Liver (tissue), 3 donors: ENCODE results near the gene SP1.

Experiments used
- CTCF ChIP-seq: fragments of 150-350 bp; IDR thresholded peaks from 2 replicates; pipeline ENCODE4 v1.5.1; 2017; ENCODE audit warnings: improper control_type of control experiment, low read depth, low read length; ENCODE audit not compliant: missing input control
- FOXA1 ChIP-seq: IDR thresholded peaks from 2 replicates; pipeline ENCODE4 v1.6.1; 2016; ENCODE audit warnings: antibody characterized with exemption
- GABPA ChIP-seq, 2 donors: IDR thresholded peaks in 1 of 2; conservative IDR thresholded peaks in 1 of 2; 2 replicates each; pipeline ENCODE4 v1.6.1; 2016; ENCODE audit warnings: antibody characterized with exemption in 2 of 2, mild to moderate bottlenecking in 1 of 2, moderate library complexity in 1 of 2
- MAX ChIP-seq: IDR thresholded peaks from 2 replicates; pipeline ENCODE4 v1.6.1; 2016; ENCODE audit warnings: antibody characterized with exemption
- RAD21 ChIP-seq, 2 donors: IDR thresholded peaks; 2 replicates each; pipeline ENCODE4 v1.6.1; 2016; ENCODE audit warnings: antibody characterized with exemption in 2 of 2, mild to moderate bottlenecking in 2 of 2
- REST ChIP-seq: IDR thresholded peaks from 2 replicates; pipeline ENCODE4 v1.6.1; 2016; ENCODE audit warnings: antibody characterized with exemption, mild to moderate bottlenecking
- RXRA ChIP-seq, 2 donors: IDR thresholded peaks; 2 replicates each; pipeline ENCODE4 v1.6.1; 2017 to 2018; ENCODE audit warnings: antibody characterized with exemption in 2 of 2, mild to moderate bottlenecking in 1 of 2
- TAF1 ChIP-seq: conservative IDR thresholded peaks from 2 replicates; pipeline ENCODE4 v1.6.1; 2016; ENCODE audit warnings: antibody characterized with exemption, mild to moderate bottlenecking
- YY1 ChIP-seq: IDR thresholded peaks from 2 replicates; pipeline ENCODE4 v1.6.1; 2016; ENCODE audit warnings: antibody characterized with exemption, mild to moderate bottlenecking
- ZBTB33 ChIP-seq: IDR thresholded peaks from 2 replicates; pipeline ENCODE4 v1.6.1; 2016; ENCODE audit warnings: antibody characterized with exemption
- donor health status: healthy.
- donor health status: healthy.

GRCh38 chr12:53414756-53415417 lies 34.9 kb downstream of the SP1 start:
- no peak for TF ChIP-seq REST
- TF ChIP-seq CTCF = no peak
- TF ChIP-seq YY1 = no peak
- no peak for TF ChIP-seq RXRA (IDR thresholded peaks at IDR 0.05)
- no peak for TF ChIP-seq TAF1
- TF ChIP-seq RAD21 (IDR thresholded peaks at IDR 0.05) = no peak
- TF ChIP-seq MAX = no peak
- TF ChIP-seq ZBTB33 = no peak
- no peak for TF ChIP-seq GABPA (IDR thresholded peaks at IDR 0.05 in 1 of 2, conservative IDR thresholded peaks at IDR 0.05 in 1 of 2)
- TF ChIP-seq FOXA1 = no peak
